Muscle of leg (tissue), 16 donors: ENCODE data around the gene SHC2. TPM values are rescaled to one million over a fixed set of nuclear protein-coding genes. Genes with fewer than 3 reads are reported as not detected.

Source experiments
- DNase-seq: peaks from one replicate; pipeline ENCODE4 v3.0.0; 2013
- H3K27ac ChIP-seq: one replicate; pipeline ENCODE4 v1.5.1; 2013; ENCODE audit warnings: mild to moderate bottlenecking, low read length, control low read depth
- H3K27me3 ChIP-seq: one replicate; pipeline ENCODE4 v1.6.1; 2013; ENCODE audit warnings: low read length; ENCODE audit not compliant: control insufficient read depth, insufficient read depth
- H3K36me3 ChIP-seq: one replicate; pipeline ENCODE4 v1.6.1; 2013; ENCODE audit warnings: low read length; ENCODE audit not compliant: control insufficient read depth, insufficient read depth
- H3K4me1 ChIP-seq: one replicate; pipeline ENCODE4 v1.6.1; 2013; ENCODE audit warnings: low read length; ENCODE audit not compliant: control insufficient read depth, insufficient read depth
- H3K4me3 ChIP-seq: one replicate; pipeline ENCODE4 v1.5.1; 2013; ENCODE audit warnings: low read length, control low read depth
- H3K9me3 ChIP-seq: replicated peaks from 2 replicates; pipeline ENCODE4 v1.6.1; 2013; ENCODE audit warnings: low read depth, low read length; ENCODE audit not compliant: control insufficient read depth
- WGBS: methylation state at CpG from one replicate; pipeline ENCODE4 v1.1.5; 2013; ENCODE audit warnings: missing lambda C conversion rate; ENCODE audit not compliant: insufficient coverage; 5-methylcytosine and 5-hydroxymethylcytosine counted together
- long read RNA-seq, 11 donors: transcript quantifications; one replicate each; lab custom pipeline, GENCODE V29; 2026
- polyA plus RNA-seq, 8 donors: library from polyadenylated mRNA; unstranded; fragments of 120-200 nt; gene quantifications; one replicate each; pipeline versions ENCODE4 v1.2.1 to v1.2.3, GENCODE V29; 2013; ENCODE audit warnings: inconsistent platforms in 1 of 8, low replicate concordance in 1 of 8; ENCODE audit not compliant: insufficient read length in 8 of 8, insufficient read depth in 1 of 8
- total RNA-seq: library from RNA; stranded (reverse); fragments of 120-200 nt; gene quantifications from one replicate; pipeline ENCODE4 v1.2.4, GENCODE V29; 2013

The SHC2 gene, protein sequence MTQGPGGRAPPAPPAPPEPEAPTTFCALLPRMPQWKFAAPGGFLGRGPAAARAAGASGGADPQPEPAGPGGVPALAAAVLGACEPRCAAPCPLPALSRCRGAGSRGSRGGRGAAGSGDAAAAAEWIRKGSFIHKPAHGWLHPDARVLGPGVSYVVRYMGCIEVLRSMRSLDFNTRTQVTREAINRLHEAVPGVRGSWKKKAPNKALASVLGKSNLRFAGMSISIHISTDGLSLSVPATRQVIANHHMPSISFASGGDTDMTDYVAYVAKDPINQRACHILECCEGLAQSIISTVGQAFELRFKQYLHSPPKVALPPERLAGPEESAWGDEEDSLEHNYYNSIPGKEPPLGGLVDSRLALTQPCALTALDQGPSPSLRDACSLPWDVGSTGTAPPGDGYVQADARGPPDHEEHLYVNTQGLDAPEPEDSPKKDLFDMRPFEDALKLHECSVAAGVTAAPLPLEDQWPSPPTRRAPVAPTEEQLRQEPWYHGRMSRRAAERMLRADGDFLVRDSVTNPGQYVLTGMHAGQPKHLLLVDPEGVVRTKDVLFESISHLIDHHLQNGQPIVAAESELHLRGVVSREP
- total RNA-seq (13.9 TPM), polyA plus RNA-seq (10 to 100 TPM; 22.3 to 46.6 (median 31.6) TPM)
- long read RNA-seq, donor 1, partial matches to known transcripts, result 0 of 5 reads
- long read RNA-seq, donor 1, other reads (novel, unspliced or antisense), result 0 of 5 reads
- long read RNA-seq, donor 2, result 0 reads
- long read RNA-seq, donor 3, transcript SHC2-201 (13 exons, 2,494 nt), result major isoform, 8 of 9 reads
- long read RNA-seq, donor 3, partial matches to known transcripts, result 0 of 9 reads
- long read RNA-seq, donor 3, other reads (novel, unspliced or antisense), result 0 of 9 reads
- long read RNA-seq, donor 4, partial matches to known transcripts, result 8 of 9 reads
- long read RNA-seq, donor 4, other reads (novel, unspliced or antisense), result 0 of 9 reads
- long read RNA-seq, donor 5, transcript SHC2-201 (13 exons, 2,494 nt), result major isoform, 7 of 9 reads
- long read RNA-seq, donor 5, partial matches to known transcripts, result 0 of 9 reads
- long read RNA-seq, donor 5, other reads (novel, unspliced or antisense), result 0 of 9 reads
- long read RNA-seq, donor 6, transcript SHC2-201 (13 exons, 2,494 nt), result major isoform, 6 of 9 reads
- long read RNA-seq, donor 6, partial matches to known transcripts, result 0 of 9 reads
- long read RNA-seq, donor 6, other reads (novel, unspliced or antisense), result 0 of 9 reads
- long read RNA-seq, donor 7, partial matches to known transcripts, result 20 of 22 reads
- long read RNA-seq, donor 7, other reads (novel, unspliced or antisense), result 0 of 22 reads
- long read RNA-seq, donor 8, partial matches to known transcripts, result 0 of 2 reads
- long read RNA-seq, donor 8, other reads (novel, unspliced or antisense), result 0 of 2 reads
- long read RNA-seq, donor 9, partial matches to known transcripts, result 0 of 4 reads
- long read RNA-seq, donor 9, other reads (novel, unspliced or antisense), result 0 of 4 reads
- long read RNA-seq, donor 10, partial matches to known transcripts, result 0 of 1 reads
- long read RNA-seq, donor 10, other reads (novel, unspliced or antisense), result 0 of 1 reads
- long read RNA-seq, donor 11, partial matches to known transcripts, result 0 of 4 reads
- long read RNA-seq, donor 11, other reads (novel, unspliced or antisense), result 0 of 4 reads

DNA sequence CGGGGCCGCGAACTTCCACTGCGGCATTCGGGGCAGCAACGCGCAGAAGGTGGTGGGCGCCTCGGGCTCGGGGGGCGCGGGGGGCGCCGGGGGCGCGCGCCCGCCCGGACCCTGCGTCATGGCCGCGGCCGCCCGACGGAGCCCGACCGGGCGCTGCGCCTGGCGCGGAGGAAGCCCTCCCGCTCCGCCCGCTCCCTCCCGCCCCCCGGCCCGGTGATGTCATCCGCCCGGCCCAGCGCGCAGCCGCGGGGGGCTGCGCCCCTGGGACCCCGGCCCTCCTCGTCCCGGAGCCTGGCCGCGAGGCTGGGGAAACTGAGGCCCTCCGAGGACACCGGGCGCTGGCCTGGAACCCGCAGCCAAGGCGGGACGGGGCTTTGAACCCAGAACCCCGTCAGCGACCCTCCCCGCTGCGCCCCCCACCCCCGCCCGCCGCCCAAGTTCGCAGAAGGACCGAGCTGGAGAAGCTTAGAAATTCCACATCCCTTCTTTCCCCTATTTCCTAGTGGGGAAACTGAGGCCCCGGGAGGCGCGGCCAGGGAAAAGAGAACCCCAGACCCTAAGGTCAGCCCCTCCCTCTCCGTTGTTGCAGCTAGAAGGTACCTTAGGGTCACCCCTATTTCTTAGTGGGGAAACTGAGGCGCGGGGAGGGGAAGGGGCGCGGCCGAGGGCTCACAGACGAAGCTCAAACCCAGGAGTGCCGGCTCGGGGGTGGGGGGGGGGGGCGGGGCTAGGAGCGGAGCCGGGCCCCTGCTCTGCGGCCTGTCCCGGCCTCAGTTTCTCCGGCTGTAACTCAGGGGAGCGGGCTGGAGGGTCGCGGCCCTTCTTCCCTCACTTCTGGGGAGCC is at the start of gene SHC2:
Gene SHC2 (minus strand): TSS at position 157 of the 844 bp plus-strand sequence. CDS start 37 bp downstream, at position 120.
- Histone ChIP-seq H3K36me3 (no peaks in the 10 kb centered on the region), H3K27me3 (peaks cover 18% of the 10 kb centered on the region), H3K27ac (peak within 1 kb of the TSS; percentile 90), H3K4me3 (peak within 1 kb of the TSS; percentile 65), H3K4me1 (peaks cover 20% of the 10 kb centered on the region), H3K9me3 (no peaks in the 10 kb centered on the region)
- DNase-seq, result peak; percentile 76
- under 1% methylated on average over 61 of the region's 85 CpGs for WGBS

DNA sequence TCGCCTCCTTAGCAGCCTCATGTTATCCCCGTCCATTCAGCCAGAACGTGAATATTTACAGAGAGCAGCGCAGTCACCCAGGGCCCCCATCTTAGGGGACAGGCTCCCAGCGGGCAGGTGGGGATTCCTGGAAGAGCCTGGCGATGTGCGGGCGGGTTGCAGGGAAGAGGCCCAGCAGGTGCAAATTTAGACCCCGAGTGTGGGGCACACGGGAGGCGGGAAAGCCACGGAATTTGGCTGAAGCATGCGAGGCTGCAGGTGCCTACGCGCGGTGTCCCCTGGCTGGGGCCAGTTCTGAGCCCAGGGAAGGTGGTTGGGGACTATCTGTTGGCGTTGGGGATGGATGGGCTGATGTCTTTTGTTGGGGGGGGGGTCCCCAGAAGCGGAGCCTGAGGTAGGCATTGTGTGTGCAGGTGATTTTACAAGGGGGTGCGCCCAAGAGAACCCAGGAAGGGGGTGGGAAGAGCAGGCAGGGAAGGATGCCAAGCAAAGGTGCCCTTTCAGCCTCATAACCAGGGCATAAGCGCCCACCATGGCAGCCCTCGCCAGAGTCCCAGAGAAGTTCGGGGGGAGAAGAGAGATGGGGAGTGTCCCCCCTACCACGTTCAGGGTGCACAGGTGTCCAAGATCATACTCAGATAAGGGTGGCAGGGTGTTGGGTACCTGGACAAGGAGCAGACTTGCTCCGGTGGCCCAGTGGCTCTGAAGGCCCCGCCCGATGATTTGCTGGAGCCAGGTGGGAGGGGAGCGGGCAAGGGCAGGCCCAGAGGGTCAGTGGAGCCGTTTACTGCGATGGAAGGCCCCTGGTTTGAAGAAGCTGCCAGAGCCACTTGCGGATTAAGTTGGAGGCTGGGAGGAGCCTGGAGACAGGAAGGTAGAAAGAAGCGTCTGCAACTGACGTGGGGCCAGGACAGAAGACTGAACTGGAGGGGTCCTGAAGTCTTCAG is 47.6 kb upstream of the SHC2 start:
- DNase-seq, result no peak
- Histone ChIP-seq H3K4me1 (peaks cover 40% of the 10 kb centered on the region), H3K9me3 (no peaks in the 10 kb centered on the region), H3K36me3 (peaks cover 8% of the 10 kb centered on the region), H3K27ac (peak overlapping the region; percentile 97), H3K4me3 (peak overlapping the region; percentile 85), H3K27me3 (no peaks in the 10 kb centered on the region)
- 54% methylated on average over 30 of the region's 32 CpGs for WGBS

DNA sequence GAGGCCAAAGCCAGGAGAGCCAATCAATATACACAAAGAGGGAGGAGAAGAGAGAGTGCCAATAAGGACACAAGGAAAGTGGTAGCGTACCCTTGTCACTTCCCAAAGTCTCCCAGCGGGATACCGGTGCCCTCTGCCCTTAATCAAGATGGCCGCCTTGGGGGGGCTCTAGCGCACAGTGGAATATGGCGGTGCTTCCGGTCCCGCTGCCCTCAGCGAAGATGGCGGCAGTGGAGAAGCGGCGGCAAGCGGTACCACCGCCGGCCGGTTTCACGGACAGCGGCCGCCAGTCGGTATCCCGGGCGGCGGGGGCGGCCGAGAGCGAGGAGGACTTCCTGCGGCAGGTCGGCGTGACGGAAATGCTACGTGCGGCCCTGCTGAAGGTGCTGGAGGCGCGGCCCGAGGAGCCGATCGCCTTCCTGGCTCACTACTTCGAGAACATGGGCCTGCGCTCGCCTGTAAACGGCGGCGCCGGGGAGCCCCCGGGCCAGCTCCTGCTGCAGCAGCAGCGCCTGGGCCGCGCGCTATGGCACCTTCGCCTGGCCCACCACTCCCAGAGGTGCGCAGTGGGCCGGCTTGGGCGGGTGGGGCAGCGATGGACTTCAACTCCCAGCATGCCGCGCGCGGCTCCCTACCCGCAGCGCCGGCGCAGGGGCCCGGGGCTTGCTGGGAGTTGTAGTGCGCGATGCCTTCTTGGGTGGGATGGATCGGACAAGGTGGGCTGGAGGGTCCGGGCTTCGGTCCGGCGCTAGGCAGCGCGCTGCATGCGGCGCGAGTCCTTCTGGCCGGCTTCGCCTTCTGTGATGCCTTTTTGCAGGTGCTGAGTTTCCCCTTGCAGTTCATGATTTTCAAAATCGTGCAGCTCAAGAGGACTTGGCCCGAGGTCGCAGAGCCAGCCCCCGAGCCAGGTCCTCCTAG is 46.7 kb upstream of the SHC2 start, which contains the start of gene TPGS1:
Gene TPGS1 (plus strand): TSS at position 212 of the 918 bp plus-strand sequence. CDS start 10 bp downstream, at position 222.
- peaks cover 34% of the 10 kb centered on the region for H3K4me1 ChIP-seq
- H3K9me3 ChIP-seq, result no peaks in the 10 kb centered on the region
- peak within 1 kb of the TSS; percentile 97 for H3K27ac ChIP-seq
- H3K4me3 ChIP-seq, result peak within 1 kb of the TSS; percentile 85
- no peaks in the 10 kb centered on the region for H3K27me3 ChIP-seq
- DNase-seq, result peak; percentile 88
- WGBS, result under 1% methylated on average over 81 of the region's 81 CpGs
- peaks cover 8% of the 10 kb centered on the region for H3K36me3 ChIP-seq

DNA sequence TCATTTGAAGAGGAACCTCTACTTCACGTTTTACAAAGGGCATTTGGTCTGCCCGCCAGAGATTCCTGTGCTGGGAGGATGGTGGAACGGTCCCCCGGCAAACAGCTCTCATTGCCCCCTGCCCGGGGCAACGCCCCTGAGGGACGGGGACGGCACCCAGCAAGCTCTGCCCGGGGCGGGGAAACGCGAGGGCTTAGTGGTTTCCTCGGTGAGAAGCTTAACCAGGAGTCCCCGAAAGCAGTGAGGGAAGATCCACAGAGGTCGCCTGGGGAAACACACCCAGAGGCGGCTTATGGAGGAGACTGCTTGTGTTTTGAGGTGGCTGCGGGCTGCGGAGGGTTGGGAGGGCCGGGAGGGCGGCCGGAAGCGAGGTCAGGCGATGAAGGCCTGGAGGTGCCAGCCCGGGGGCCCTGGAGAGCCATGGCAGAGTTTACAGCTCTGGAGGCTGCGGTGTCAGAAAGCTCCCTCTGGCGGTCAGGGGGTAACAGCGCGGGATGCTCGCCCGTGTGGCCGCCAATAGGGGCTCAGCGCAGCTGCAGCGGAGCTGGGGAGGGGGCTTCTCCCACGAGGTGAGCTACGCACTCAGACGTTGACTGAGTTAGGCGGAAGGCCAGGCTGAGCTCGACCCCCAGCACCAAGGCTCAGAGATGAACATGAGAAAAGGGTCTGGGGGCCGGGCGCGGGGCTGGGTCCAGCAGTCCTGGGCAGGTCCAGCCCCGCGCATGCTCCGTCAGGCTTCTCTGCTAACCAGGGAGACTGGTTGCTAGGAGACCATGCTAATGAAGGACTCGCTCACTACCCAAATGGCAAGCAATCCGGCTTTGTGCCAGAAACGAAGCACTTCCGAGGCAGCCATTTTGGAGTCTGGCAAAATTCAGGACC is 45.8 kb upstream of the SHC2 start:
- H3K9me3 ChIP-seq, result no peaks in the 10 kb centered on the region
- WGBS, result 2% methylated on average over 44 of the region's 48 CpGs
- peak overlapping the region; percentile 97 for H3K27ac ChIP-seq
- H3K36me3 ChIP-seq, result peaks cover 8% of the 10 kb centered on the region
- H3K4me1 ChIP-seq, result peaks cover 31% of the 10 kb centered on the region
- H3K27me3 ChIP-seq, result no peaks in the 10 kb centered on the region
- peak; percentile 100 for DNase-seq
- H3K4me3 ChIP-seq, result peak overlapping the region; percentile 85

DNA sequence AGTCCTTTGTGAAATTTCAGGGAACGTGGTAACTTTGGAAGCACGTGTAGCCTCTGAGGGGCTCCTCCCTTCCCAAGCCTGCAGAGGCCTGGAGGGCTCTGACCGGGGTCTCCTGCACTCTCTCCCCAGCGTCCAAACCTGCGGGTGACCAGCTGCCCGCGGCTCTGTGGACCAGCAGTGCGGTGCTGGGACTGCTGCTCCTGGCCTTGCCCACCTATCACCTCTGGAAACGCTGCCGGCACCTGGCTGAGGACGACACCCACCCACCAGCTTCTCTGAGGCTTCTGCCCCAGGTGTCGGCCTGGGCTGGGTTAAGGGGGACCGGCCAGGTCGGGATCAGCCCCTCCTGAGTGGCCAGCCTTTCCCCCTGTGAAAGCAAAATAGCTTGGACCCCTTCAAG is 43.8 kb upstream of the SHC2 start:
- H3K4me1 ChIP-seq, result peaks cover 16% of the 10 kb centered on the region
- peaks cover 8% of the 10 kb centered on the region for H3K36me3 ChIP-seq
- H3K4me3 ChIP-seq, result no peak overlapping the region
- peak; percentile 3 for DNase-seq
- WGBS, result 85% methylated on average over 14 of the region's 14 CpGs
- peaks cover 8% of the 10 kb centered on the region for H3K27me3 ChIP-seq
- H3K27ac ChIP-seq, result no peak overlapping the region
- no peaks in the 10 kb centered on the region for H3K9me3 ChIP-seq

DNA sequence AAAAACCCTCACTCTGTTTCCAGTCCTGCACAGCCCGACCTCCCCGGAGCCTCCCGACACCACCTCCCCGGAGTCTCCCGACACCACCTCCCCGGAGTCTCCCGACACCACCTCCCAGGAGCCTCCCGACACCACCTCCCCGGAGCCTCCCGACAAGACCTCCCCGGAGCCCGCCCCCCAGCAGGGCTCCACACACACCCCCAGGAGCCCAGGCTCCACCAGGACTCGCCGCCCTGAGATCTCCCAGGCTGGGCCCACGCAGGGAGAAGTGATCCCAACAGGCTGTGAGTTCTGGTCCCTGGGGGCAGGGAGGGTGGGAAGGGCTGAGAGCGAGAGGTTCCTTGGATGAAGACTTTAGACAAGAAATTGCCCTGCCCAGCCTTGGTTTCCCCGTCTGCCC is 40.8 kb upstream of the SHC2 start:
- DNase-seq, result peak; percentile 6
- Histone ChIP-seq H3K36me3 (no peaks in the 10 kb centered on the region), H3K9me3 (no peaks in the 10 kb centered on the region), H3K4me1 (peaks cover 11% of the 10 kb centered on the region), H3K4me3 (no peak overlapping the region), H3K27ac (no peak overlapping the region), H3K27me3 (peaks cover 32% of the 10 kb centered on the region)
- 82% methylated on average over 9 of the region's 17 CpGs for WGBS
